ENCODE data around the gene STX3. TPM values are rescaled to one million over a fixed set of nuclear protein-coding genes. Genes with fewer than 3 reads are reported as not detected.

STX3 gene
- total and polyA plus RNA-seq, 2 of the 13 experiments (the other 11 are each of a cell fraction or from before 2014, with no cell fraction given) = 16.5 to 24.0 TPM

DNA sequence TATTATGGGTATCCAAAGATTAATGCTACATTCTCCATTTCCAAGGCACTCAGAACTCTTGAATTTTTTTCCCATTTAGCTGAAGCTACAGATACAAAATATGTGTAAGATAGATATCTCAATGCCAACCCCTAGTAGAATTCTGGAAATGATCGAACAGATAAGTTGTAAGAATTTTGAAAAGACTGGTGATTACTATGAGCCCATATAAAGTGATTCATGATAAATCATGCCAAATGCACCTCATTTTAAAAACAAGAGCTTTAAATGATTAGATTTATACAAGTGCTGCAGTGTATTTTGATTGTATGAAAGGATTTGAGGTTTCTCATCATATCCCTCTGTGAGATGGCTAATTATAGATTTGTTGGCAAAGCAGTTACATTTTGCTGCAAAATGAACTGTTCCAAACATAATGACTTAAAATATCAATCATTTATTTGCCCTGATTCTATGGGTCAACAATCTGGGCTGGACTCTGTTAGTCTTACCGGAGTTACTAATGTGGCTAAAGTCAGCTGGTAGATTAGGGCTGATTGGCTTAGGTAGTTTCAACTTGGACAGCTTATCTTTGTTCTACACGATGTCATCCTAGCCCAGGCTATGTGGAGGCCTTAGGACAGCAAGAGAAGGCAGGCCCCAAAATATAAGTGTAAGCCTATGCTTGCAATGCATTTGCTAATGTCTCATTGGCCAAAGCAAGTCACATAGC is 44.9 kb upstream of the STX3 start:
- WGBS (ENCODE audit: low lambda C conversion rate) = 0% methylated on average over 3 of the region's 3 CpGs
- Histone ChIP-seq H2AFZ (ENCODE audit: low read length) (no peak overlapping the region), H3K36me3 (replicated peaks in 1 of 2; ENCODE audit: control insufficient read depth in 1 of 2, insufficient read depth in 2 of 2, low read length in 2 of 2) (no peaks in the 10 kb centered on the region), H3K27me3 (ENCODE audit: control insufficient read depth in 1 of 2, insufficient read depth in 2 of 2, low read length in 2 of 2) (no peaks in the 10 kb centered on the region; a peak in 1 of 5 replicates), H3K27ac (ENCODE audit: extremely low read length, insufficient read depth, low read length) (no peak overlapping the region), H3K4me1 (ENCODE audit: insufficient read depth, low read length) (peaks cover 9% of the 10 kb centered on the region), H4K20me1 (ENCODE audit: insufficient read depth, low read length) (no peaks in the 10 kb centered on the region), H3K9ac (ENCODE audit: insufficient read depth, low read depth, low read length) (no peak overlapping the region), H3K79me2 (ENCODE audit: insufficient read depth, low read length) (no peaks in the 10 kb centered on the region), H3K9me3 (ENCODE audit: low read length) (no peaks in the 10 kb centered on the region), H3K4me2 (ENCODE audit: low read depth, low read length) (no peak overlapping the region), H3K4me3 (replicated peaks in 1 of 3; ENCODE audit: insufficient read depth in 1 of 3, low read depth in 2 of 3, low read length in 3 of 3) (no peak overlapping the region)
- ChIA-PET POLR2A (no interaction called here), CTCF (ENCODE audit: low intra/inter-chr PET ratio, low total read pairs) (no interaction called here)
- no TSS peak for BruUV-seq (replicated peaks)
- no peak for DNase-seq (ENCODE audit: low spot score)
- intact Hi-C loops (cut with micrococcal nuclease; ENCODE audit: unreplicated experiment) (no loop called here), in situ Hi-C loops (cut with HindIII; ENCODE audit: extremely low pct_ligation_motif_present, low pct_unique_long_range_greater_than_20kb) (no loop called here)
- no peak for ATAC-seq
- no peak for FAIRE-seq
- TF ChIP-seq, protein P1, sequence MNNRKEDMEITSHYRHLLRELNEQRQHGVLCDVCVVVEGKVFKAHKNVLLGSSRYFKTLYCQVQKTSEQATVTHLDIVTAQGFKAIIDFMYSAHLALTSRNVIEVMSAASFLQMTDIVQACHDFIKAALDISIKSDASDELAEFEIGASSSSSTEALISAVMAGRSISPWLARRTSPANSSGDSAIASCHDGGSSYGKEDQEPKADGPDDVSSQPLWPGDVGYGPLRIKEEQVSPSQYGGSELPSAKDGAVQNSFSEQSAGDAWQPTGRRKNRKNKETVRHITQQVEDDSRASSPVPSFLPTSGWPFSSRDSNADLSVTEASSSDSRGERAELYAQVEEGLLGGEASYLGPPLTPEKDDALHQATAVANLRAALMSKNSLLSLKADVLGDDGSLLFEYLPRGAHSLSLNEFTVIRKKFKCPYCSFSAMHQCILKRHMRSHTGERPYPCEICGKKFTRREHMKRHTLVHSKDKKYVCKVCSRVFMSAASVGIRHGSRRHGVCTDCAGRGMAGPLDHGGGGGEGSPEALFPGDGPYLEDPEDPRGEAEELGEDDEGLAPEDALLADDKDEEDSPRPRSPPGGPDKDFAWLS (CRISPR knock-in tag; IDR thresholded peaks at IDR 0.05; ENCODE audit: borderline replicate concordance) = no peak
- no peak for TF ChIP-seq HMGA1 (CRISPR knock-in tag; conservative IDR thresholded peaks at IDR 0.05)
- no peak for TF ChIP-seq SRY (CRISPR knock-in tag; IDR thresholded peaks at IDR 0.05)
- TF ChIP-seq, protein P2, sequence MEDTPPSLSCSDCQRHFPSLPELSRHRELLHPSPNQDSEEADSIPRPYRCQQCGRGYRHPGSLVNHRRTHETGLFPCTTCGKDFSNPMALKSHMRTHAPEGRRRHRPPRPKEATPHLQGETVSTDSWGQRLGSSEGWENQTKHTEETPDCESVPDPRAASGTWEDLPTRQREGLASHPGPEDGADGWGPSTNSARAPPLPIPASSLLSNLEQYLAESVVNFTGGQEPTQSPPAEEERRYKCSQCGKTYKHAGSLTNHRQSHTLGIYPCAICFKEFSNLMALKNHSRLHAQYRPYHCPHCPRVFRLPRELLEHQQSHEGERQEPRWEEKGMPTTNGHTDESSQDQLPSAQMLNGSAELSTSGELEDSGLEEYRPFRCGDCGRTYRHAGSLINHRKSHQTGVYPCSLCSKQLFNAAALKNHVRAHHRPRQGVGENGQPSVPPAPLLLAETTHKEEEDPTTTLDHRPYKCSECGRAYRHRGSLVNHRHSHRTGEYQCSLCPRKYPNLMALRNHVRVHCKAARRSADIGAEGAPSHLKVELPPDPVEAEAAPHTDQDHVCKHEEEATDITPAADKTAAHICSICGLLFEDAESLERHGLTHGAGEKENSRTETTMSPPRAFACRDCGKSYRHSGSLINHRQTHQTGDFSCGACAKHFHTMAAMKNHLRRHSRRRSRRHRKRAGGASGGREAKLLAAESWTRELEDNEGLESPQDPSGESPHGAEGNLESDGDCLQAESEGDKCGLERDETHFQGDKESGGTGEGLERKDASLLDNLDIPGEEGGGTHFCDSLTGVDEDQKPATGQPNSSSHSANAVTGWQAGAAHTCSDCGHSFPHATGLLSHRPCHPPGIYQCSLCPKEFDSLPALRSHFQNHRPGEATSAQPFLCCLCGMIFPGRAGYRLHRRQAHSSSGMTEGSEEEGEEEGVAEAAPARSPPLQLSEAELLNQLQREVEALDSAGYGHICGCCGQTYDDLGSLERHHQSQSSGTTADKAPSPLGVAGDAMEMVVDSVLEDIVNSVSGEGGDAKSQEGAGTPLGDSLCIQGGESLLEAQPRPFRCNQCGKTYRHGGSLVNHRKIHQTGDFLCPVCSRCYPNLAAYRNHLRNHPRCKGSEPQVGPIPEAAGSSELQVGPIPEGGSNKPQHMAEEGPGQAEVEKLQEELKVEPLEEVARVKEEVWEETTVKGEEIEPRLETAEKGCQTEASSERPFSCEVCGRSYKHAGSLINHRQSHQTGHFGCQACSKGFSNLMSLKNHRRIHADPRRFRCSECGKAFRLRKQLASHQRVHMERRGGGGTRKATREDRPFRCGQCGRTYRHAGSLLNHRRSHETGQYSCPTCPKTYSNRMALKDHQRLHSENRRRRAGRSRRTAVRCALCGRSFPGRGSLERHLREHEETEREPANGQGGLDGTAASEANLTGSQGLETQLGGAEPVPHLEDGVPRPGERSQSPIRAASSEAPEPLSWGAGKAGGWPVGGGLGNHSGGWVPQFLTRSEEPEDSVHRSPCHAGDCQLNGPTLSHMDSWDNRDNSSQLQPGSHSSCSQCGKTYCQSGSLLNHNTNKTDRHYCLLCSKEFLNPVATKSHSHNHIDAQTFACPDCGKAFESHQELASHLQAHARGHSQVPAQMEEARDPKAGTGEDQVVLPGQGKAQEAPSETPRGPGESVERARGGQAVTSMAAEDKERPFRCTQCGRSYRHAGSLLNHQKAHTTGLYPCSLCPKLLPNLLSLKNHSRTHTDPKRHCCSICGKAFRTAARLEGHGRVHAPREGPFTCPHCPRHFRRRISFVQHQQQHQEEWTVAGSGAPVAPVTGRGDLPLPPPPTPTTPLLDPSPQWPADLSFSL (CRISPR knock-in tag; IDR thresholded peaks at IDR 0.05) = no peak
- no peak for TF ChIP-seq CHCHD3 (CRISPR knock-in tag; IDR thresholded peaks at IDR 0.05)
- TF ChIP-seq U2AF1 (optimal IDR thresholded peaks at IDR 0.05; ENCODE audit: low read depth, low read length) = no peak
- TF ChIP-seq, protein P3, sequence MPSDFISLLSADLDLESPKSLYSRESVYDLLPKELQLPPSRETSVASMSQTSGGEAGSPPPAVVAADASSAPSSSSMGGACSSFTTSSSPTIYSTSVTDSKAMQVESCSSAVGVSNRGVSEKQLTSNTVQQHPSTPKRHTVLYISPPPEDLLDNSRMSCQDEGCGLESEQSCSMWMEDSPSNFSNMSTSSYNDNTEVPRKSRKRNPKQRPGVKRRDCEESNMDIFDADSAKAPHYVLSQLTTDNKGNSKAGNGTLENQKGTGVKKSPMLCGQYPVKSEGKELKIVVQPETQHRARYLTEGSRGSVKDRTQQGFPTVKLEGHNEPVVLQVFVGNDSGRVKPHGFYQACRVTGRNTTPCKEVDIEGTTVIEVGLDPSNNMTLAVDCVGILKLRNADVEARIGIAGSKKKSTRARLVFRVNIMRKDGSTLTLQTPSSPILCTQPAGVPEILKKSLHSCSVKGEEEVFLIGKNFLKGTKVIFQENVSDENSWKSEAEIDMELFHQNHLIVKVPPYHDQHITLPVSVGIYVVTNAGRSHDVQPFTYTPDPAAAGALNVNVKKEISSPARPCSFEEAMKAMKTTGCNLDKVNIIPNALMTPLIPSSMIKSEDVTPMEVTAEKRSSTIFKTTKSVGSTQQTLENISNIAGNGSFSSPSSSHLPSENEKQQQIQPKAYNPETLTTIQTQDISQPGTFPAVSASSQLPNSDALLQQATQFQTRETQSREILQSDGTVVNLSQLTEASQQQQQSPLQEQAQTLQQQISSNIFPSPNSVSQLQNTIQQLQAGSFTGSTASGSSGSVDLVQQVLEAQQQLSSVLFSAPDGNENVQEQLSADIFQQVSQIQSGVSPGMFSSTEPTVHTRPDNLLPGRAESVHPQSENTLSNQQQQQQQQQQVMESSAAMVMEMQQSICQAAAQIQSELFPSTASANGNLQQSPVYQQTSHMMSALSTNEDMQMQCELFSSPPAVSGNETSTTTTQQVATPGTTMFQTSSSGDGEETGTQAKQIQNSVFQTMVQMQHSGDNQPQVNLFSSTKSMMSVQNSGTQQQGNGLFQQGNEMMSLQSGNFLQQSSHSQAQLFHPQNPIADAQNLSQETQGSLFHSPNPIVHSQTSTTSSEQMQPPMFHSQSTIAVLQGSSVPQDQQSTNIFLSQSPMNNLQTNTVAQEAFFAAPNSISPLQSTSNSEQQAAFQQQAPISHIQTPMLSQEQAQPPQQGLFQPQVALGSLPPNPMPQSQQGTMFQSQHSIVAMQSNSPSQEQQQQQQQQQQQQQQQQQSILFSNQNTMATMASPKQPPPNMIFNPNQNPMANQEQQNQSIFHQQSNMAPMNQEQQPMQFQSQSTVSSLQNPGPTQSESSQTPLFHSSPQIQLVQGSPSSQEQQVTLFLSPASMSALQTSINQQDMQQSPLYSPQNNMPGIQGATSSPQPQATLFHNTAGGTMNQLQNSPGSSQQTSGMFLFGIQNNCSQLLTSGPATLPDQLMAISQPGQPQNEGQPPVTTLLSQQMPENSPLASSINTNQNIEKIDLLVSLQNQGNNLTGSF (CRISPR knock-in tag; IDR thresholded peaks at IDR 0.05) = no peak
- TF ChIP-seq ZNF674 (CRISPR knock-in tag; IDR thresholded peaks at IDR 0.05; ENCODE audit: low read depth) = no peak
- TF ChIP-seq PPARG (CRISPR knock-in tag; conservative IDR thresholded peaks at IDR 0.05) = no peak
